ENCODE data around the gene TNC.

Gene TNC

GRCh38 chr9:115046824-115047223 lies 71.1 kb downstream of the TNC start:
- no peak overlapping the region for H3K4me3 ChIP-seq (ENCODE audit: low read depth, low read length)
- DNase-seq (ENCODE audit: low read depth), result peak; percentile 13
- TF ChIP-seq, protein P1, sequence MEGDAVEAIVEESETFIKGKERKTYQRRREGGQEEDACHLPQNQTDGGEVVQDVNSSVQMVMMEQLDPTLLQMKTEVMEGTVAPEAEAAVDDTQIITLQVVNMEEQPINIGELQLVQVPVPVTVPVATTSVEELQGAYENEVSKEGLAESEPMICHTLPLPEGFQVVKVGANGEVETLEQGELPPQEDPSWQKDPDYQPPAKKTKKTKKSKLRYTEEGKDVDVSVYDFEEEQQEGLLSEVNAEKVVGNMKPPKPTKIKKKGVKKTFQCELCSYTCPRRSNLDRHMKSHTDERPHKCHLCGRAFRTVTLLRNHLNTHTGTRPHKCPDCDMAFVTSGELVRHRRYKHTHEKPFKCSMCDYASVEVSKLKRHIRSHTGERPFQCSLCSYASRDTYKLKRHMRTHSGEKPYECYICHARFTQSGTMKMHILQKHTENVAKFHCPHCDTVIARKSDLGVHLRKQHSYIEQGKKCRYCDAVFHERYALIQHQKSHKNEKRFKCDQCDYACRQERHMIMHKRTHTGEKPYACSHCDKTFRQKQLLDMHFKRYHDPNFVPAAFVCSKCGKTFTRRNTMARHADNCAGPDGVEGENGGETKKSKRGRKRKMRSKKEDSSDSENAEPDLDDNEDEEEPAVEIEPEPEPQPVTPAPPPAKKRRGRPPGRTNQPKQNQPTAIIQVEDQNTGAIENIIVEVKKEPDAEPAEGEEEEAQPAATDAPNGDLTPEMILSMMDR (conservative IDR thresholded peaks at IDR 0.05; ENCODE audit: low read depth, low read length), result no peak

DNA sequence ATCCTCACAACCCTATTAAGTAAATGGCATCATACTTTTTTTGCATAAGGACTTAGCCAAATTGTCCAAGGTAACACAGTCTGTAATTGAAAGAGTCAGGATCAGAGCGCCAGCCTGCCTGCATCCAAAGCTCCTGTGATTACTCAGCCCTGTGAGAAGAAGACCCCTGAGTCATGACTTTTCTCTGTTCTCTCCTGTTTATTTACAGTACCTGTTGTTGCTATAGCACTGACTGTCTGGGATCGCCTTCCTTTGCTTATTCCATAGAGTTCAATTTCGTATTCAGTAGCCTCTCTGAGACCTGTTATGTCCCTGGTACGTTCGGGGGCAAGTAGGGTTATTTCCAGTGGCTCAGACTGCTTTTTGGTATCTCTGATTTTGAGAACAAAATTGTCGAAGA lies 71.8 kb downstream of the TNC start:
- TF ChIP-seq, protein P1 (conservative IDR thresholded peaks at IDR 0.05; ENCODE audit: low read depth, low read length), result no peak
- no peak overlapping the region for H3K4me3 ChIP-seq (ENCODE audit: low read depth, low read length)

DNA sequence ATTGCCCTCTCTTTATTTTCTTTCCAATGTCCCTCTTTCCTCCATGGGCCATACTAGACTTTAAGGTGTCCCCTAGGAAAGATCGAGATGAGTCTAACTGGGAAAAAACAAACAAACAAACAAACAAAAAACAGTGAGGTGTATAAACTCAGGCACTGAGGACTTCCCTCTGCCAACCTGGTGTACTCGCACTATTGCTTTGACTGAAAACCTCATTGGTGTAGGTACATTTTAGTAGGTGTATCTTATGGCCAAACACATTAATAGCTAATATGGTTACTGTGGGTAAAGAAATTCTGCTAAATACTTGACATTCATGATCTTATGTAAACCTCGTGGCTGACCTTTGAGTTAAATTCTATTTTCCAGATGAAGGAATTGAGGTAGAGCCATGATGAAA lies 74.3 kb downstream of the TNC start:
- TF ChIP-seq, protein P1 (conservative IDR thresholded peaks at IDR 0.05; ENCODE audit: low read depth, low read length), result no peak
- H3K4me3 ChIP-seq (ENCODE audit: low read depth, low read length), result no peak overlapping the region
- no peak for DNase-seq (ENCODE audit: low read depth)

More for the DNA sequence above, 71.8 kb downstream of the TNC start:
- no peak for DNase-seq (ENCODE audit: low read depth)

- DNase-seq (ENCODE audit: low read depth), result no peak
These were observed 75.0 kb downstream of the TNC start for GRCh38 chr9:115042781-115043509.

DNA sequence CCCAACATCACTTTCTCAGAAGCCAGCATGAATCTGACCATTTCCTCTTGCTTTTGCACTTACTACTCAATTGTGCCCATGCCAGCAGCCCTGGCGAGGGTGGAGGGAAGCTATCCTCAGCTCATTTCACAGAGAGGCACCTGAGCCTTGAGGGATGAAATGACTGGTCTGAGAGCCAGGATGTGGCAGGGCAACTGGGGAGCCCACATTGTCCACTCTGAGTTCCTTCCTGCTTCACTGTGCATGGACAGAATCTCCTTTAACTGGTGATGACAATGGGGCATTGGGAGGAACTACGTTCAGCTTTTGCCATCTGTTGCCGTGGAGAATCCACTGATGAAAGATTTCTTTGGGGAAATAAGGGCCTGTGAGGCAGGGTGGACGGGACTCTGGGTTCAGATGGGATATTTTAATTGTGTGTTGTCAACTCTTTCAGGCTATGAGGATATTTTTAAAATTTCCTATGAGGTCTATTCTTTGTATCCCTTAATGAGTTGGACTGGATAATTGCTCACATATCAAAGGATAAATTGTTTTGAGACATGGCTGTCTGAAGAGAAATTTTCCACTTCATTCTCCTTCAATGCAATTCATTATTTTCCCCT lies 78.3 kb downstream of the TNC start:
- TF ChIP-seq, protein P1 (conservative IDR thresholded peaks at IDR 0.05; ENCODE audit: low read depth, low read length), result no peak
- no peak for DNase-seq (ENCODE audit: low read depth)
- no peak overlapping the region for H3K4me3 ChIP-seq (ENCODE audit: low read depth, low read length)

More at GRCh38 chr9:115042781-115043509, 75.0 kb downstream of the TNC start:
- TF ChIP-seq, protein P1 (conservative IDR thresholded peaks at IDR 0.05; ENCODE audit: low read depth, low read length), result no peak
- no peak overlapping the region for H3K4me3 ChIP-seq (ENCODE audit: low read depth, low read length)

- TF ChIP-seq, protein P1 (conservative IDR thresholded peaks at IDR 0.05; ENCODE audit: low read depth, low read length), result no peak
- no peak overlapping the region for H3K4me3 ChIP-seq (ENCODE audit: low read depth, low read length)
- DNase-seq (ENCODE audit: low read depth), result no peak
These were observed 79.8 kb downstream of the TNC start for GRCh38 chr9:115038178-115038577.

DNA sequence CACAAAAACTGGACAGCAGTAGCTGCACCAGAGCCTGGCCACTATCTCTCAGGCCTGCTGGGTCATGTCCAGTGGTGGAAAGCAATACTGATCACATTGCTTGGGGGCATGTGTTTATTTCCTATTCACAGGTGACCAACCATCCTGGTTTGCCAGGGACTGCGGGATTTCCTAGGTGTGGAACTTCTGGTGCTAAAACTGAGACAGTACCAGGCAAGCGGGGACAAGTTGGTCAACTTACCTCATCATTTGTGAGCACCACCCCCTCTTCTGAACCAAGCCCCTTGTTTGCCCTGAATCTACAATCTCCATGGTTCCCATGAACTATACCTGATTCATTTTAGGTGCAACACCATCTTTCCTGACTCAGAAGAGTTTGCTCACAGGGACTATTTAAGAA lies 81.3 kb downstream of the TNC start:
- no peak overlapping the region for H3K4me3 ChIP-seq (ENCODE audit: low read depth, low read length)
- TF ChIP-seq, protein P1 (conservative IDR thresholded peaks at IDR 0.05; ENCODE audit: low read depth, low read length), result no peak
- DNase-seq (ENCODE audit: low read depth), result no peak

Data from choroid plexus epithelial cell (primary cell).